ENCODE data around the gene ETV3.

The ETV3 gene

GRCh38 chr1:157115851-157116736, 22.1 kb downstream of the ETV3 start:
- no peak for DNase-seq (ENCODE audit: low spot score)
- no peak for TF ChIP-seq CTCF (IDR thresholded peaks at IDR 0.05; ENCODE audit: extremely low read depth, insufficient read depth, missing control alignments)
- in situ Hi-C loops (cut with MboI; ENCODE audit: low pct_unique_long_range_greater_than_20kb, low sequenced_read_pairs, unreplicated experiment), result no loop called here

- TF ChIP-seq CTCF (IDR thresholded peaks at IDR 0.05; ENCODE audit: extremely low read depth, insufficient read depth, missing control alignments), result no peak
- peak; percentile 7 for DNase-seq (ENCODE audit: low spot score)
- in situ Hi-C loops (cut with MboI; ENCODE audit: low pct_unique_long_range_greater_than_20kb, low sequenced_read_pairs, unreplicated experiment), result no loop called here
Measured at GRCh38 chr1:157115429-157115838, 22.8 kb downstream of the ETV3 start.

- no peak for TF ChIP-seq CTCF (IDR thresholded peaks at IDR 0.05; ENCODE audit: extremely low read depth, insufficient read depth, missing control alignments)
- in situ Hi-C loops (cut with MboI; ENCODE audit: low pct_unique_long_range_greater_than_20kb, low sequenced_read_pairs, unreplicated experiment), result no loop called here
- DNase-seq (ENCODE audit: low spot score), result no peak
Measured at GRCh38 chr1:157114183-157115121, 23.7 kb downstream of the ETV3 start.

DNA sequence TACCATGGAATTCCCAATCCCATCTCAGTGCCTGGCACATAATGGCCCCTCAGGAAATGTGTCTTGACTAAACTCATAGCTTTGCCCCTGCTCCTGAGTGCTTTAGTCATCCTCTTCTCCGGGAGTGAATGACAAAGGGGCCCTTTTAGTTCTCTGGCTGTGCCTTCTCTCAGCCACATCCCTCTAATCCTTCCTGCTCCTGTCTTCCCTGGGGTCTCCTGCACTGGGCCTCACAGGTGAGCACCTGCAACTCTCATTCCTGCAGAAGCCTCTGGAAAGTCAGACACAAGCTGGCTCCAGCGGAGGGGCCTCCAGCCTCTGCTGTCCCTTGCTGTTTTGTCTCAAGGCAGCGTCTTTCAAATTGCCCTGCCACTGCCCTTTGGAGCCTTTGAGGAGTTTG, 24.6 kb downstream of the ETV3 start:
- in situ Hi-C loops (cut with MboI; ENCODE audit: low pct_unique_long_range_greater_than_20kb, low sequenced_read_pairs, unreplicated experiment), result no loop called here
- no peak for DNase-seq (ENCODE audit: low spot score)
- no peak for TF ChIP-seq CTCF (IDR thresholded peaks at IDR 0.05; ENCODE audit: extremely low read depth, insufficient read depth, missing control alignments)

GRCh38 chr1:157113106-157113505, 25.1 kb downstream of the ETV3 start:
- TF ChIP-seq CTCF (IDR thresholded peaks at IDR 0.05; ENCODE audit: extremely low read depth, insufficient read depth, missing control alignments), result no peak
- peak; percentile 10 for DNase-seq (ENCODE audit: low spot score)
- in situ Hi-C loops (cut with MboI; ENCODE audit: low pct_unique_long_range_greater_than_20kb, low sequenced_read_pairs, unreplicated experiment), result no loop called here

GRCh38 chr1:157112186-157112867, 25.9 kb downstream of the ETV3 start:
- peak; percentile 14 for DNase-seq (ENCODE audit: low spot score)
- no peak for TF ChIP-seq CTCF (IDR thresholded peaks at IDR 0.05; ENCODE audit: extremely low read depth, insufficient read depth, missing control alignments)
- in situ Hi-C loops (cut with MboI; ENCODE audit: low pct_unique_long_range_greater_than_20kb, low sequenced_read_pairs, unreplicated experiment), result no loop called here

Data from GM13977 (cell line).